ENCODE data around the gene RPL14.
"Not testable (repeated sequence)": the region's sequence is repeated elsewhere in the genome, so short reads cannot be mapped to it uniquely, and the experiment has no call there.

Gene RPL14

GRCh38 chr3:40450438-40450837, 6.7 kb upstream of the RPL14 start:
- H3K4me3 ChIP-seq (ENCODE audit: extremely low read depth, insufficient read depth, low read length, poor library complexity, severe bottlenecking), result no peak overlapping the region
- peaks cover 12% of the 10 kb centered on the region for H3K4me1 ChIP-seq (ENCODE audit: control insufficient read depth, insufficient read depth, low read length, poor library complexity, severe bottlenecking)
- no peaks in the 10 kb centered on the region for H3K36me3 ChIP-seq (ENCODE audit: control insufficient read depth, insufficient read depth, low read length)
- WGBS, 2 experiments (ENCODE audit: insufficient coverage in 2 of 2), result no CpG with 5 or more reads among the region's 2 CpGs
- no peak overlapping the region for H3K27ac ChIP-seq (ENCODE audit: low read depth, low read length, severe bottlenecking)
- H3K9me3 ChIP-seq (ENCODE audit: control insufficient read depth, low read length), result no peaks in the 10 kb centered on the region

- Histone ChIP-seq H3K4me3 (ENCODE audit: extremely low read depth, insufficient read depth, low read length, poor library complexity, severe bottlenecking) (no peak overlapping the region), H3K4me1 (ENCODE audit: control insufficient read depth, insufficient read depth, low read length, poor library complexity, severe bottlenecking) (peaks cover 12% of the 10 kb centered on the region), H3K36me3 (ENCODE audit: control insufficient read depth, insufficient read depth, low read length) (no peaks in the 10 kb centered on the region), H3K27ac (ENCODE audit: low read depth, low read length, severe bottlenecking) (no peak overlapping the region), H3K9me3 (ENCODE audit: control insufficient read depth, low read length) (no peaks in the 10 kb centered on the region)
Observed at GRCh38 chr3:40451551-40451950, 5.6 kb upstream of the RPL14 start.

- 100% methylated on average over 1 of the region's 1 CpG for WGBS, 2 experiments (ENCODE audit: insufficient coverage in 2 of 2)
- Histone ChIP-seq H3K4me3 (ENCODE audit: extremely low read depth, insufficient read depth, low read length, poor library complexity, severe bottlenecking) (peak overlapping the region; percentile 66), H3K36me3 (ENCODE audit: control insufficient read depth, insufficient read depth, low read length) (no peaks in the 10 kb centered on the region), H3K4me1 (ENCODE audit: control insufficient read depth, insufficient read depth, low read length, poor library complexity, severe bottlenecking) (peaks cover 12% of the 10 kb centered on the region), H3K27ac (ENCODE audit: low read depth, low read length, severe bottlenecking) (peak overlapping the region; percentile 92), H3K9me3 (ENCODE audit: control insufficient read depth, low read length) (no peaks in the 10 kb centered on the region)
Observed at GRCh38 chr3:40452057-40452456, 5.1 kb upstream of the RPL14 start.

GRCh38 chr3:40452562-40452875, 4.6 kb upstream of the RPL14 start:
- H3K27ac ChIP-seq (ENCODE audit: low read depth, low read length, severe bottlenecking), result peak overlapping the region; percentile 92
- WGBS, 2 experiments (ENCODE audit: insufficient coverage in 2 of 2), result 12 to 18% methylated on average over 6 to 7 of the region's 7 CpGs
- no peaks in the 10 kb centered on the region for H3K36me3 ChIP-seq (ENCODE audit: control insufficient read depth, insufficient read depth, low read length)
- no peaks in the 10 kb centered on the region for H3K9me3 ChIP-seq (ENCODE audit: control insufficient read depth, low read length)
- H3K4me1 ChIP-seq (ENCODE audit: control insufficient read depth, insufficient read depth, low read length, poor library complexity, severe bottlenecking), result peaks cover 12% of the 10 kb centered on the region
- H3K4me3 ChIP-seq (ENCODE audit: extremely low read depth, insufficient read depth, low read length, poor library complexity, severe bottlenecking), result peak overlapping the region; percentile 66

GRCh38 chr3:40452876-40453730, 4.0 kb upstream of the RPL14 start:
- 1% methylated on average over 30 to 32 of the region's 41 CpGs for WGBS, 2 experiments (ENCODE audit: insufficient coverage in 2 of 2)
- Histone ChIP-seq H3K27ac (ENCODE audit: low read depth, low read length, severe bottlenecking) (peak overlapping the region; percentile 92), H3K9me3 (ENCODE audit: control insufficient read depth, low read length) (no peaks in the 10 kb centered on the region), H3K4me1 (ENCODE audit: control insufficient read depth, insufficient read depth, low read length, poor library complexity, severe bottlenecking) (peaks cover 12% of the 10 kb centered on the region), H3K36me3 (ENCODE audit: control insufficient read depth, insufficient read depth, low read length) (peaks cover 5% of the 10 kb centered on the region), H3K4me3 (ENCODE audit: extremely low read depth, insufficient read depth, low read length, poor library complexity, severe bottlenecking) (peak overlapping the region; percentile 66)

- Histone ChIP-seq H3K9me3 (ENCODE audit: control insufficient read depth, low read length) (no peaks in the 10 kb centered on the region), H3K4me3 (ENCODE audit: extremely low read depth, insufficient read depth, low read length, poor library complexity, severe bottlenecking) (peak overlapping the region; percentile 66), H3K27ac (ENCODE audit: low read depth, low read length, severe bottlenecking) (peak overlapping the region; percentile 92), H3K36me3 (ENCODE audit: control insufficient read depth, insufficient read depth, low read length) (peaks cover 13% of the 10 kb centered on the region), H3K4me1 (ENCODE audit: control insufficient read depth, insufficient read depth, low read length, poor library complexity, severe bottlenecking) (peaks cover 12% of the 10 kb centered on the region)
- WGBS, 2 experiments (ENCODE audit: insufficient coverage in 2 of 2), result 45 to 56% methylated on average over 3 to 4 of the region's 6 CpGs
Observed at GRCh38 chr3:40453933-40454332, 3.2 kb upstream of the RPL14 start.

- peaks cover 12% of the 10 kb centered on the region for H3K4me1 ChIP-seq (ENCODE audit: control insufficient read depth, insufficient read depth, low read length, poor library complexity, severe bottlenecking)
- H3K4me3 ChIP-seq (ENCODE audit: extremely low read depth, insufficient read depth, low read length, poor library complexity, severe bottlenecking), result no peak overlapping the region
- no peak overlapping the region for H3K27ac ChIP-seq (ENCODE audit: low read depth, low read length, severe bottlenecking)
- no peaks in the 10 kb centered on the region for H3K9me3 ChIP-seq (ENCODE audit: control insufficient read depth, low read length)
- H3K36me3 ChIP-seq (ENCODE audit: control insufficient read depth, insufficient read depth, low read length), result peaks cover 26% of the 10 kb centered on the region
- 100% methylated on average over 2 of the region's 4 CpGs for WGBS, 2 experiments (ENCODE audit: insufficient coverage in 2 of 2)
Observed at GRCh38 chr3:40455328-40455727, 1.8 kb upstream of the RPL14 start.

GRCh38 chr3:40456279-40456939, 730 bp upstream of the RPL14 start:
- WGBS, 2 experiments (ENCODE audit: insufficient coverage in 2 of 2), result 80 to 90% methylated on average over 23 to 25 of the region's 29 CpGs
- Histone ChIP-seq H3K27ac (ENCODE audit: low read depth, low read length, severe bottlenecking) (peak overlapping the region; percentile 65), H3K4me1 (ENCODE audit: control insufficient read depth, insufficient read depth, low read length, poor library complexity, severe bottlenecking) (peaks cover 12% of the 10 kb centered on the region), H3K9me3 (ENCODE audit: control insufficient read depth, low read length) (no peaks in the 10 kb centered on the region), H3K36me3 (ENCODE audit: control insufficient read depth, insufficient read depth, low read length) (peaks cover 37% of the 10 kb centered on the region), H3K4me3 (ENCODE audit: extremely low read depth, insufficient read depth, low read length, poor library complexity, severe bottlenecking) (peak overlapping the region; percentile 95)

- Histone ChIP-seq H3K4me1 (ENCODE audit: control insufficient read depth, insufficient read depth, low read length, poor library complexity, severe bottlenecking) (peaks cover 5% of the 10 kb centered on the region), H3K9me3 (ENCODE audit: control insufficient read depth, low read length) (no peaks in the 10 kb centered on the region), H3K4me3 (ENCODE audit: extremely low read depth, insufficient read depth, low read length, poor library complexity, severe bottlenecking) (peak overlapping the region; percentile 95), H3K36me3 (ENCODE audit: control insufficient read depth, insufficient read depth, low read length) (peaks cover 57% of the 10 kb centered on the region), H3K27ac (ENCODE audit: low read depth, low read length, severe bottlenecking) (no peak overlapping the region)
- WGBS, 2 experiments (ENCODE audit: insufficient coverage in 2 of 2), result 88 to 100% methylated on average over 1 of the region's 4 CpGs
Observed at GRCh38 chr3:40458473-40458872, 1.3 kb downstream of the RPL14 start.

GRCh38 chr3:40460481-40460880, 3.3 kb downstream of the RPL14 start:
- WGBS, 2 experiments (ENCODE audit: insufficient coverage in 2 of 2), result 91 to 100% methylated on average over 4 of the region's 6 CpGs
- not testable (repeated sequence) for H3K4me1 ChIP-seq (ENCODE audit: control insufficient read depth, insufficient read depth, low read length, poor library complexity, severe bottlenecking); H3K4me3 ChIP-seq (ENCODE audit: extremely low read depth, insufficient read depth, low read length, poor library complexity, severe bottlenecking); H3K27ac ChIP-seq (ENCODE audit: low read depth, low read length, severe bottlenecking); H3K9me3 ChIP-seq (ENCODE audit: control insufficient read depth, low read length)
- peaks cover 77% of the 10 kb centered on the region for H3K36me3 ChIP-seq (ENCODE audit: control insufficient read depth, insufficient read depth, low read length)

GRCh38 chr3:40461161-40461560, 4.0 kb downstream of the RPL14 start:
- WGBS, 2 experiments (ENCODE audit: insufficient coverage in 2 of 2), result 92% methylated on average over 3 of the region's 3 CpGs

More at GRCh38 chr3:40461161-40461560, 4.0 kb downstream of the RPL14 start:
- Histone ChIP-seq H3K36me3 (ENCODE audit: control insufficient read depth, insufficient read depth, low read length) (peaks cover 79% of the 10 kb centered on the region), H3K9me3 (ENCODE audit: control insufficient read depth, low read length) (no peaks in the 10 kb centered on the region), H3K4me3 (ENCODE audit: extremely low read depth, insufficient read depth, low read length, poor library complexity, severe bottlenecking) (no peak overlapping the region), H3K4me1 (ENCODE audit: control insufficient read depth, insufficient read depth, low read length, poor library complexity, severe bottlenecking) (no peaks in the 10 kb centered on the region), H3K27ac (ENCODE audit: low read depth, low read length, severe bottlenecking) (no peak overlapping the region)
